ENCODE data around the gene DYNLRB1.

Gene DYNLRB1

GRCh38 chr20:34546751-34547181, 30.5 kb downstream of the DYNLRB1 start:
- in situ Hi-C loops (cut with HindIII; ENCODE audit: low sequenced_read_pairs) = no loop called here
- no peak overlapping the region for H3K4me3 ChIP-seq (ENCODE audit: low read depth, low read length)
- no peak for TF ChIP-seq CTCF (IDR thresholded peaks at IDR 0.05; ENCODE audit: low read depth, low read length, missing control alignments)
- DNase-seq (ENCODE audit: low read depth) = no peak

GRCh38 chr20:34547844-34548613, 31.8 kb downstream of the DYNLRB1 start:
- DNase-seq (ENCODE audit: low read depth) = no peak
- no peak overlapping the region for H3K4me3 ChIP-seq (ENCODE audit: low read depth, low read length)
- TF ChIP-seq CTCF (IDR thresholded peaks at IDR 0.05; ENCODE audit: low read depth, low read length, missing control alignments) = no peak
- in situ Hi-C loops (cut with HindIII; ENCODE audit: low sequenced_read_pairs) = no loop called here

- no peak for TF ChIP-seq CTCF (IDR thresholded peaks at IDR 0.05; ENCODE audit: low read depth, low read length, missing control alignments)
- H3K4me3 ChIP-seq (ENCODE audit: low read depth, low read length) = no peak overlapping the region
- in situ Hi-C loops (cut with HindIII; ENCODE audit: low sequenced_read_pairs) = no loop called here
- DNase-seq (ENCODE audit: low read depth) = no peak
These were observed 33.2 kb downstream of the DYNLRB1 start for GRCh38 chr20:34549291-34549928.

GRCh38 chr20:34549929-34550305, 33.7 kb downstream of the DYNLRB1 start:
- in situ Hi-C loops (cut with HindIII; ENCODE audit: low sequenced_read_pairs) = no loop called here

GRCh38 chr20:34552569-34552968, 36.3 kb downstream of the DYNLRB1 start:
- in situ Hi-C loops (cut with HindIII; ENCODE audit: low sequenced_read_pairs) = no loop called here
- DNase-seq (ENCODE audit: low read depth) = no peak
- no peak overlapping the region for H3K4me3 ChIP-seq (ENCODE audit: low read depth, low read length)
- no peak for TF ChIP-seq CTCF (IDR thresholded peaks at IDR 0.05; ENCODE audit: low read depth, low read length, missing control alignments)

More at GRCh38 chr20:34549929-34550305, 33.7 kb downstream of the DYNLRB1 start:
- TF ChIP-seq CTCF (IDR thresholded peaks at IDR 0.05; ENCODE audit: low read depth, low read length, missing control alignments) = no peak
- H3K4me3 ChIP-seq (ENCODE audit: low read depth, low read length) = no peak overlapping the region
- no peak for DNase-seq (ENCODE audit: low read depth)

GRCh38 chr20:34553366-34553867, 37.2 kb downstream of the DYNLRB1 start:
- in situ Hi-C loops (cut with HindIII; ENCODE audit: low sequenced_read_pairs) = no loop called here
- no peak for TF ChIP-seq CTCF (IDR thresholded peaks at IDR 0.05; ENCODE audit: low read depth, low read length, missing control alignments)
- no peak for DNase-seq (ENCODE audit: low read depth)
- no peak overlapping the region for H3K4me3 ChIP-seq (ENCODE audit: low read depth, low read length)

Data from astrocyte of the cerebellum (primary cell).